GM12872 (cell line): ENCODE data around the gene MYRF.

ENCODE experiments used
- TF ChIP-seq, protein P1 (sequence below): IDR thresholded peaks from 3 replicates; pipeline ENCODE4 v1.5.1; 2011; ENCODE audit warnings: low read depth, mild to moderate bottlenecking, low read length, moderate library complexity; ENCODE audit not compliant: insufficient read depth

The MYRF gene

DNA sequence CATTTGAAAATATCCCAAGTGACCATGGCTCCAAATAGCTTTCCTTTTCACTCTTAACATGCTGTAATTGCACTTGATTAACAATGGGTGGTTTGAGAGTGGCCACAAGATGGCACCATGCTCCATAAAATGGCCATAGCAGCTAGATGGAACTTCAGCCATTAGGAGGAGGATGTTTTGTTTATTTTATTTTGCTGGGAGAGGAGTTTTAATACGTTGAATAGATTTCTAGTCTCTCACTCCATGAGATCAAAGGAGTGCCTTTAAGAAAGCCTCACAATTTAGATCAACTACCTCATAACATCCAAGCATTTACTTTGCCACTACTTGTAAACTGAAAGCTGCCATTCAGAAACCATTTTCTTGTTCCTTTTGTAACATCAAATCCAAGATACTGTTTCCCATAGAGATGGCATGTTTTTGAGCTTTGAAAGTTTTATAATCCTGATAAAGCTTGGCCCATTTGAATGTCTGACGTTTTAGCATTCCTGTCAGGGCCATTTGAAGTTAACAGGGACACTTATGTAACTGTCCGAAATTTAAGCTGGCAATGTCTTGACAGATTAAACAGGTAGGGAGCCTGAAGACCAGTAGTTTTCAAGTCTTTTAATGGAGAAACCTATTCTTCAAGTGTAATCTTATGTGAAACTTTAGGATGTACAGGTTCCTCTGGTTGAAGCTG, 45.0 kb downstream of the MYRF start:
- TF ChIP-seq, protein P1, sequence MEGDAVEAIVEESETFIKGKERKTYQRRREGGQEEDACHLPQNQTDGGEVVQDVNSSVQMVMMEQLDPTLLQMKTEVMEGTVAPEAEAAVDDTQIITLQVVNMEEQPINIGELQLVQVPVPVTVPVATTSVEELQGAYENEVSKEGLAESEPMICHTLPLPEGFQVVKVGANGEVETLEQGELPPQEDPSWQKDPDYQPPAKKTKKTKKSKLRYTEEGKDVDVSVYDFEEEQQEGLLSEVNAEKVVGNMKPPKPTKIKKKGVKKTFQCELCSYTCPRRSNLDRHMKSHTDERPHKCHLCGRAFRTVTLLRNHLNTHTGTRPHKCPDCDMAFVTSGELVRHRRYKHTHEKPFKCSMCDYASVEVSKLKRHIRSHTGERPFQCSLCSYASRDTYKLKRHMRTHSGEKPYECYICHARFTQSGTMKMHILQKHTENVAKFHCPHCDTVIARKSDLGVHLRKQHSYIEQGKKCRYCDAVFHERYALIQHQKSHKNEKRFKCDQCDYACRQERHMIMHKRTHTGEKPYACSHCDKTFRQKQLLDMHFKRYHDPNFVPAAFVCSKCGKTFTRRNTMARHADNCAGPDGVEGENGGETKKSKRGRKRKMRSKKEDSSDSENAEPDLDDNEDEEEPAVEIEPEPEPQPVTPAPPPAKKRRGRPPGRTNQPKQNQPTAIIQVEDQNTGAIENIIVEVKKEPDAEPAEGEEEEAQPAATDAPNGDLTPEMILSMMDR: peak; percentile 67

DNA sequence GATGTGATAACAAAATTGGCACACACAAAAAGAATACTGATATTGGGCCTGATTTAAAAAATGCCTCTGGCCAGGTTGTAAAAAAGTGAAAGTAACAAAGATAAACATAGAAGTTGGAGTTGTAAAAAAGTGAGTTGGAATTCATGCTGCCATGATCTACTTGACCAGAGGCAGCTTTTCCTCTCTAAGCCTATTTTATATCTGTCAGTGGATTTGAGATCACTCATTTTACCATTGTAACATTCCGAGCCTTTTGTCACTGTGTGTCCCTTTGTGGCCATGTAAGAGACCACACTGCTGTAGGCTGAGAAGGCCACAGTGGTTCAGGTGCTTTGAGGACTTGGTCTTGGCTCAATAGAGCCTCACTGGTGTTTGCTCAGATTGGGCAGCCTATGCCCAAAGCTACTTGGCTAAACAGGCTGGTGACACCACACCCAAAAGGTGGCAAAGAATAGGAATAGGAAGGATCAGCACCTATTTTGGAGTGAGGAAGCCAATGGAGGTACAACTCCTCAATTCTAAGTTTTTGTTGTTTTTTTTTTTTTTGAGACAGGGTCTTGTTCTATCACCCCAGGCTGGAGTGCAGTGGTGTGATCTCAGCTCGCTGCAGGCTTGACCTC, 47.3 kb downstream of the MYRF start:
- TF ChIP-seq, protein P1: no peak

DNA sequence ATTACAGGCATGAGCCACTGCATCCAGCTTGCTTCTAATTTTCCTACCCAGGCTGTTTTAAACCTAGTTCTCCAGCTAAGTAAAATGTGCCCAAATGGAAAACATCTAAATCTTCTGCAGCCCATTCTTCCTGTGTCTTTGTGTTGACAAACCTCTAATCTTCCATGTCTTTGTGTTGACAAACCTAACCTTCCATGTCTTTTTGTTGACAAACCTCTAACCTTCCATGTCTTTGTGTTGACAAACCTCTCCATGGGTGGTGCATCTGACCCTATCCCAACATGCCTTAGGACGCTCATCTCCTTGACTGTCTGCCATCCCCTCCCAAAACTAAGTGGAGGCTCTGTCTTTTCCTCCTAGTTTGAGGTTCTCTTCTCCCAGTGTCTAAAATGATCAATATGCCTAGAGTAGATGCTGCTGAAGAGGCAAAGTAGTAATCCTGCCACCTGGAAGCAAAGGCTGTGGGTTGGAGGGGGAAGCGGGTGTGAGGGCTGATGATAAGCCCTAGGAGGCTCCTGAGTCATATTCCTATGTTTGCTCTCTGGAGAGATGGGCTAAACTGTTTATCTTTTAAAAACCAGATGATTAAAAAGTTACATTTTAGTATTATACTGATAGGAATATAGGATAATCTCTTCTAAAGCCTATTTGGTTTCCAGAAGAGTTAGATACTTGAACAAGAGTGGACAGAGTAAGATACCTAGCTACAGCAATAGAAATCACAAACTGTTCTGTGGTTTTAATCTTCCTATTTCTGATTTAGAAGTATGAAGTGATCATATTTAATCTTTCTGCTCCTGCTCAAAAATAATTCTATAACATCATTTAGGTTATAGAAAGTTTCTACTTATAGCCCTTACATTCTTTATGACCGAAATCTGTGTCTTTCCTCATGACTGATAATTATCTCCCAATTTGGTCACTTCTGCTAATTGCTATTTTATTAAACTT, 48.2 kb downstream of the MYRF start:
- TF ChIP-seq, protein P1: no peak

DNA sequence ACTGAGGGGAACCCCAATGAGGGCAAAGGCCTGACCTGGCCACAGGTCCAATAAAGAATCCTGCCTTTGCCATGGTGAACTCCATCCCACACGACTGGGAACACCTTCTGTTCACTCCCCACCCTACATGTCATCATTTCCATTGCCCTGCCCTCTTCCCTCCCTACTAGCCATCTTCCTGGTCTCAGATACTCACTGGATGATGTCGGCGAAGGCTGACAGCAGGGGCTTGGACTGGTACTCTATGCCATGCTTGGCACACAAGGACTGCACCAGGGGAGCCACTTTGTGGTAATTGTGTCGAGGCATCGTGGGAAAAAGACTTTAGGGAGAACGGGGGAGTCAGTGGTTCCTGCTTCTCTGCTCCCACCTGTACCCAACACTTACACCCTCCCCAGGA, 50.2 kb downstream of the MYRF start:
- TF ChIP-seq, protein P1: no peak

DNA sequence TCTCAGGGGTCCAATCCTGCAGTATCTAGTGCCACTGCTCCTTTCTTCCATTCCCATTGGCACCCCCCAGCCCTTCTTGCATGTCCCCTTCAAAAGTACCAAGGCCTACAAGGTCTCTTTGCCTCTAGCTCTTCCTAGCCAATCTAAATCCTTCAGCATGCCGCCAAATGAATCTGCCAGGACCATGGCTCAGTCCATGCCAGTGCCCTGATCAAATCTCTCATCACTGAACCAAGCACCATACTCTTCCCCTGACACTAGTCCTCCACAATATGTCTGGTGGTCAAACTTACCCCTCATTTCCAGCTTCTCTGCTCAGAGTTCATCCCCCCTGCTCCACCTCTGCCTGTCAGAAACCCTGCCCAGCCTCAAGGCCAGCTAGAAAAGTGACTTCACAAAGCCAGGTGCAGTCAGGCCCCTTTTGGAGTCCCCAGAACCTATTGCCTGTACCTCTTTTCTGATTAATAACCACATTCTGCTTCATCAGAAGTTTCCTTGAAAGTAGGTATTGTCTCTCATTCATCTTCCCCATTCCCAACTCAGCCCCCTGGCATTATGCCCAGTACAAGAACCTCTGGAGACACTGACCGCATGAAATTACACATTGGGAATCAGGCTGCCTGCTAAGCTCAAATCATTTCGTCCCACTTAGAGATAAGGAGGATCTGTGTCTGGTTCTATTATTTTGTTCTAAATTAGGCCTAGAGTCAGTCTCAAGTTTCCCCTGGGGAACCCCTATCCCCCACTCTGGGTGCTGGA, 51.6 kb downstream of the MYRF start:
- TF ChIP-seq, protein P1: no peak

DNA sequence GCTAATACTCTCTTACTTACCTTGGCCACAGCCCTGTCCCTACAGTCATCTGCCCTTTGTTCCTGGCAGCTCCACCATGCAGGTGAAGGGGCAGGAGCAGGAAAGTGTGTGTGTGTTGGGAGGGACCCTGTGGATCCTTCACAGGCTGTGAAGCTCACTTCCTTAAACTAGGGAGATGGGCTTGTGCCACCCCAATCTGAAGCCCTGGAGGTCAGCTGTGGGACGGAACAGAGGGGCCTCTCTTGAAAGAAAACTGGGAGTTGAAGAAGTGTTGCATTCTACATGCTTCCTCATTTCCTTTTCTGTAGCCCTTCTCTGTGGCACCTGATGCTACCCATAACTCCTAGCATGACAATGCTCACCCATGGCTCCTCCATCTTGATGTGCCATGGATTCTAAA, 52.7 kb downstream of the MYRF start:
- TF ChIP-seq, protein P1: no peak

DNA sequence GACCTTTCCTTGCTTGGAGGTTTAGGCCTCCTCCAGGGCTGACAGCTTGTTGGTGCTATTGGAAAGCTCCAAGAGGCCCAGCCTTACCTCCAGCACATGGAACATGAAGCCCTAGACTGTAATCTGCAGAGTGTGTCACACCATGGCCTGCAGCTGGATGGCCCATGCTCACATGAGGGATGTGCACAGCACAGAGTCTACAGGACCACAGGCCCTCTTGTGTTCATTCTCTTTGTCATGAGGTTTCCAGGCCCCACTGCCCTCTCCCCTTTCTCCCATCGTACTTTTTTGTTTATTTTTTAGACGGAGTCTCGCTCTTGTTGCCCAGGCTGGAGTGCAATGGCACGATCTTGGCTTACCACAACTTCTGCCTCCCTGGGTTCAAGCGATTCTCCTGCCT, 54.3 kb downstream of the MYRF start:
- TF ChIP-seq, protein P1: no peak
